OCI-LY7 (cell line): ENCODE data around the gene FRMD1. TPM values are rescaled to one million over a fixed set of nuclear protein-coding genes. Genes with fewer than 3 reads are reported as not detected.

Experiments
- BruUV-seq: library from RNA; stranded (reverse); fragments of 400-500 nt; replicated peaks from 2 replicates; lab custom pipeline; 2021; lab: Mats Ljungman, UMichigan
- CTCF ChIA-PET: fragments of 300-600 bp; sonication (Branson Sonifier 250); formaldehyde crosslinking; loops from one replicate; lab custom pipeline; 2022; ENCODE audit warnings: antibody characterized with exemption; ENCODE audit not compliant: unreplicated experiment; lab: Charles Lee
- POLR2A ChIA-PET: fragments of 300-600 bp; sonication (Branson Sonifier 250); formaldehyde crosslinking; loops from one replicate; lab custom pipeline; 2022; ENCODE audit warnings: antibody characterized with exemption; lab: Charles Lee
- DNase-seq: peaks from one replicate; pipeline ENCODE4 v3.0.0-alpha.2; 2015; ENCODE audit warnings: low spot score
- H2AFZ ChIP-seq: fragments of 200-600 bp; sonication (generic), shearing (Covaris generic); 2 replicates; pipeline ENCODE4 v1.6.1; 2014; ENCODE audit warnings: mild to moderate bottlenecking, antibody characterized with exemption, low read length, moderate library complexity
- H3K27ac ChIP-seq: fragments of 200-600 bp; sonication (generic); 2 replicates; pipeline ENCODE4 v1.5.1; 2014; ENCODE audit warnings: mixed run types, low read depth, mild to moderate bottlenecking, moderate library complexity, low read length, inconsistent platforms; ENCODE audit not compliant: poor library complexity, severe bottlenecking
- H3K36me3 ChIP-seq: fragments of 200-600 bp; sonication (generic); 2 replicates; pipeline ENCODE4 v1.6.1; 2014; ENCODE audit warnings: mild to moderate bottlenecking, antibody characterized with exemption, low read length, moderate library complexity, mixed read lengths; ENCODE audit not compliant: insufficient read depth
- H3K4me1 ChIP-seq: fragments of 200-600 bp; sonication (generic); 2 replicates; pipeline ENCODE4 v1.5.1; 2014; ENCODE audit warnings: mild to moderate bottlenecking, low read length; ENCODE audit not compliant: insufficient read depth, poor library complexity, severe bottlenecking
- H3K4me2 ChIP-seq: fragments of 200-600 bp; sonication (generic); 2 replicates; pipeline ENCODE4 v1.6.1; 2014; ENCODE audit warnings: mild to moderate bottlenecking, low read length
- H3K4me3 ChIP-seq: fragments of 200-600 bp; sonication (generic); 2 replicates; pipeline ENCODE4 v1.5.1; 2014; ENCODE audit warnings: mild to moderate bottlenecking, low read depth, low read length; ENCODE audit not compliant: poor library complexity, severe bottlenecking
- H3K79me2 ChIP-seq: fragments of 200-600 bp; sonication (generic); 2 replicates; pipeline ENCODE4 v1.6.1; 2016; ENCODE audit warnings: low read depth, mild to moderate bottlenecking, low read length, moderate library complexity, mixed read lengths; ENCODE audit not compliant: insufficient read depth
- H3K9me2 ChIP-seq: fragments of 200-600 bp; sonication (generic); 2 replicates; pipeline ENCODE4 v1.6.1; 2016; ENCODE audit warnings: mild to moderate bottlenecking, low read length, mixed read lengths; ENCODE audit not compliant: insufficient read depth
- H3K9me3 ChIP-seq: fragments of 200-600 bp; sonication (generic); 2 replicates; pipeline ENCODE4 v1.6.1; 2014; ENCODE audit warnings: mild to moderate bottlenecking, mixed run types, low read length, mixed read lengths
- H4K20me1 ChIP-seq: fragments of 200-600 bp; sonication (generic); 2 replicates; pipeline ENCODE4 v1.6.1; 2014; ENCODE audit warnings: mild to moderate bottlenecking, antibody characterized with exemption, low read length, moderate library complexity, mixed read lengths; ENCODE audit not compliant: insufficient read depth
- CTCF ChIP-seq: fragments of 200-600 bp; sonication (generic); conservative IDR thresholded peaks from 2 replicates; pipeline ENCODE4 v1.5.1; 2014; ENCODE audit warnings: mild to moderate bottlenecking, antibody characterized with exemption, low read length, moderate library complexity, mixed read lengths
- EZH2phosphoT487 ChIP-seq: fragments of 200-600 bp; sonication (generic); IDR thresholded peaks from 2 replicates; pipeline ENCODE4 v1.6.1; 2018; ENCODE audit warnings: low read depth, borderline replicate concordance, mild to moderate bottlenecking, mixed run types, antibody characterized with exemption, low read length, moderate library complexity, mixed read lengths
- intact Hi-C: fragments of 100-400 bp; cut with micrococcal nuclease; formaldehyde crosslinking; loops from one replicate; pipeline ENCODE4 v1.10.0; 2022; ENCODE audit not compliant: unreplicated experiment
- total RNA-seq, 2 experiments: library from RNA; depleted of rRNA in 1 of 2; stranded (reverse); fragments of >200 nt in 1 of 2; shearing (Covaris generic) in 1 of 2; gene quantifications; 2 replicates each; pipeline ENCODE4 v1.2.3, GENCODE V29; 2014 to 2022

The FRMD1 gene
- total RNA-seq, 2 experiments from 2014 or later: not detected

DNA sequence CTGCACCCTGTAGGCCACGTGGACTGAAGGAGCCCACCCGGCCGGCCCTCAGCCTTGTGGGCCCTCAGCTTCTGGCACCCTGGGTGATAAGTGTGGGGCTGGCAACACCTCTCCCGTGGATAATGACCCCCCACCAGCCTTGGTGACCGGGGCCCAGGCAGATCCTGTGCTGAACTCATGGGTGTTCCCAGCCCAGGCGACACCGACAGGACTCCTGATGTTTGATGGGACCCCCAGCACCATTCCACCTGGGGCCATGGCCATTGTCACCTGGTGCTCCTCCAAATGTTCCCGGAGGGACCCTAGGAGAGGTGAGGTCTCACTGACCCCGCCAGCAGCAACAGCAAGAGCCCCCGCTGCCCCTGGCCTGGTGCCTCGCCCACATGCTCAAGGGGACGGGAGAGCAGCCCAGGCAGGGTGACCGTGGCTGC is 19.4 kb upstream of the FRMD1 start:
- TF ChIP-seq EZH2phosphoT487 (no peak), CTCF (no peak)
- DNase-seq: no peak
- intact Hi-C loops: no loop called here
- H3K9me3 ChIP-seq: no peaks in the 10 kb centered on the region
- ChIA-PET CTCF (no interaction called here), POLR2A (no interaction called here)
- no peaks in the 10 kb centered on the region for H3K4me1 ChIP-seq
- H4K20me1 ChIP-seq: no peaks in the 10 kb centered on the region
- H2AFZ ChIP-seq: no peak overlapping the region
- no TSS peak for BruUV-seq
- no peak overlapping the region for H3K4me2 ChIP-seq
- no peaks in the 10 kb centered on the region for H3K36me3 ChIP-seq
- no peak overlapping the region for H3K27ac ChIP-seq
- H3K4me3 ChIP-seq: no peak overlapping the region
- no peaks in the 10 kb centered on the region for H3K79me2 ChIP-seq
- no peaks in the 10 kb centered on the region for H3K9me2 ChIP-seq

DNA sequence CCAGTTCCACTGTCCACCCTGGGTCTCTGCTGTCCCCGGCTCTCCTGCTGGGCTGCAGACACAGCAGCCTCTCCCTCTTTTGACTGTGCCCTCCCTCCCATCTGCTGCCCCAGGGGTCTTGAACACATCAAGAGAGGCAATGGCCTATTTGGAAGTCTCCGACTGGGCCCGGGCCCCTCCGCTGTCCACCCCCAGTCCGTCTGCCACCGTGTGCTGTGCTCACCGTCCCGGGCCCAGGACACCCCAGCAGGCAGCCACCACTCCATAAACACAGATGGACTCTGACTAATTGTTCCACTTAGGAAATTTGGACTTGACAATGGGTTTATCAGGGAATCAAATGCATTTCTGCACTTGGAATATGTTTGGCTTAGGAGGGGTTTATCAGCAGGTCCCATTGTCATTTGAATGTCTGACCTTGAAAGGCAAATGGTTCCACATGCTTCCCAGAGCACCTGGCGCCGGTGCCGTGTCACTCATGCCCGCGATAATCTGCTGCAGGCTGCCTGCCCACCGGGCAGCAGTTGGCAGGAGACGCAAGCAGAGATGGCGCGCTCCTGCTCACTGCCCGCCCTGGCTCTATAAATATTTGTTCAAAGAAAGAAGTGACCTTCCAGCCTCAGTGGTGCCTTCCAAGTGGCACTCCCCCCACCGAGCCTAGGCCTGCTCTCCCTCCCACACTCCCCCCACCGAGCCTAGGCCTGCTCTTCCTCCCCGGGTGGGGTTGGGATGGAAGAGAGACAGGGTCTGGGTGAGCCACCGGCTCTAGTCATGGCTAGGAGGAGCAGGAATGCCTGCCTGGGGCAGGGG is 18.8 kb upstream of the FRMD1 start:
- POLR2A ChIA-PET: no interaction called here
- no peaks in the 10 kb centered on the region for H3K4me1 ChIP-seq
- no peaks in the 10 kb centered on the region for H3K36me3 ChIP-seq
- no peak for DNase-seq
- H3K4me2 ChIP-seq: no peak overlapping the region
- no peaks in the 10 kb centered on the region for H4K20me1 ChIP-seq
- intact Hi-C loops: no loop called here
- BruUV-seq: no TSS peak
- CTCF ChIA-PET: no interaction called here
- H3K4me3 ChIP-seq: no peak overlapping the region
- no peak overlapping the region for H2AFZ ChIP-seq
- H3K9me3 ChIP-seq: no peaks in the 10 kb centered on the region
- TF ChIP-seq CTCF (no peak), EZH2phosphoT487 (no peak)
- no peak overlapping the region for H3K27ac ChIP-seq
- H3K9me2 ChIP-seq: no peaks in the 10 kb centered on the region
- no peaks in the 10 kb centered on the region for H3K79me2 ChIP-seq

DNA sequence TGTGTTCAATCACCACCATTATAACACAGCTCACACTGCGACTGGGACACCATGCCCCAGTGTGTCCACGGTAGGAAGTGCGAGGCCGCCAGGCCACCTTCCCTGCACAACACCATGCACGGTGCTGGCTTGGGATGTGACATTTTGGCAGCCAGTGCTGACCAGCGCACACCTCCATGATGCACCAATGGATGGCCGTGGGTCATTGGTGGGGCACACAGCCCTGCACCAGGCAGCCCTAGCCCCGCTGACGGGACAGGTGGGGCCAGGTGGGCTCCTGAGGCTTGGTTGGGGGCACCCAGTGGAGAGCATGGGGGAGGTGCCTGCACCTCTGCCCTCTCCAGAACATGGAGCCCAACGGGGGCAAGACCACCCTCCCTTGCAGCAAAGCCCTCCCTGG is 18.2 kb upstream of the FRMD1 start:
- Histone ChIP-seq H3K36me3 (no peaks in the 10 kb centered on the region), H3K79me2 (no peaks in the 10 kb centered on the region), H3K9me2 (no peaks in the 10 kb centered on the region), H3K4me1 (no peaks in the 10 kb centered on the region), H3K4me3 (no peak overlapping the region), H2AFZ (no peak overlapping the region), H3K9me3 (no peaks in the 10 kb centered on the region), H3K27ac (no peak overlapping the region), H3K4me2 (no peak overlapping the region), H4K20me1 (no peaks in the 10 kb centered on the region)
- no peak for DNase-seq
- TF ChIP-seq EZH2phosphoT487: no peak
- no peak for TF ChIP-seq CTCF
- BruUV-seq: no TSS peak
- ChIA-PET CTCF (no interaction called here), POLR2A (no interaction called here)
- intact Hi-C loops: no loop called here
